ENCODE data around the gene VENTX.

Gene VENTX

DNA sequence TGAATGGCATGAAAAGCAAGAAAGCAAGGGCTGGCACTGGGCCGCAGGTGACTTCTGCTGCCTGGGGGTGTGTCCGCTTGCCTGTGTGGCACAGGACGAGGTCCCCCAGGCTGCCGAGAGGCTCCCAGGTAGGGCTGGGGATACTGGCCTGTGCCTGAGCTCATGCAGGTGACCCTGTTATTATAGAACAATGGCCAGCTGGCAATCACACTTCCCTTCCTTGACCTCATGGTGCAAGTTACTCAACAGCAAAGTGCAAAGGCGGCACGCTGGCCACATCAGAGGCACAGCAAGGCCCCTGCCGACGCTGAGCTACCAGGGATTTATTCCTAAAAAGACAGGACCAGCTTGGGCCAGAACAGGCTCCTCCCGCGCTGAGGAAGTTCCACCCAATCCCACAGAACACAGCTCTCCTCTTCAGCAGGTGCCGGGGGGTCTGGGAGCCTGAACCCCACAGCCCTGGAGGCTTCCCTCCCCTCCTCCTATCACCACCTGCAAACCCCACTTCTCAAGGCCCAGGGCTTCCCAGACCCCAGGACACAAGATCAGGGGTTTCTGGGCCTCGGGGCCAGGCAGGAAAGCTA is 40.4 kb downstream of the VENTX start:
- DNase-seq (ENCODE audit: low read depth) = no peak
- H3K4me3 ChIP-seq (ENCODE audit: low read depth, low read length) = no peak overlapping the region

DNA sequence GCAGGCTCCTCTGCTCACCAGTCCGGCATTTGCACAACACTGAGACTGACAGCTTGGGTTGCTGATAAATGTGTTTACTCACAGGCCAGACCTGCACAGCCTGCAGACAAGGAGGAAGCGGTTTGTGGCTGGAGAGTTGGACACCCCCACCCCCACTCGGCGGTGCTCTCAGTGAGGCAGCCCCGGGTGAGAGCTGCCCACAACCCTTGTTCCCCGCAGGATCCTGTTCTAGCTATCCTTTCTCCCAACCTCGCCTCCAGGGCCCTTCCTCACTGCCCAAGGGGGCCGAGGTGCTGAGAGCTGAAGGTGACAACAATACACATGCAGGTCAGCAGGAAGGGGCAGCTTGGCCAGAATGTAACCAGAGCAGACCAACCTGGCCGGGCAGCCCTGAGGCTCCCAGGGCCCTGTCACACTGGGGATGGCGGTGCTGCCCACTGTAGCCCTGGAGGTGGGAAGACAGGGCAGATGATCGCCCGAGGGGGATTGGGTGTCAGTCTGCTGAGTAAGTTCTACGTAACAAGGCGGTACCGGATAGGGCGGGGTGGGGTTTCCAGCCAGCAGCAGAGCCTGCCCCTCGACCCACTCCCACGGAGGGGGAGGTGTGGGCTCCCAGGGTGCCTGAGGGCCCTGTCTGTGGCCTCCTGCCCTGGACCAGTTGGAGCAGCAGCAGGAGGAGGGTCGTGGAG is 41.1 kb downstream of the VENTX start:
- DNase-seq (ENCODE audit: low read depth) = no peak
- H3K4me3 ChIP-seq (ENCODE audit: low read depth, low read length) = no peak overlapping the region

DNA sequence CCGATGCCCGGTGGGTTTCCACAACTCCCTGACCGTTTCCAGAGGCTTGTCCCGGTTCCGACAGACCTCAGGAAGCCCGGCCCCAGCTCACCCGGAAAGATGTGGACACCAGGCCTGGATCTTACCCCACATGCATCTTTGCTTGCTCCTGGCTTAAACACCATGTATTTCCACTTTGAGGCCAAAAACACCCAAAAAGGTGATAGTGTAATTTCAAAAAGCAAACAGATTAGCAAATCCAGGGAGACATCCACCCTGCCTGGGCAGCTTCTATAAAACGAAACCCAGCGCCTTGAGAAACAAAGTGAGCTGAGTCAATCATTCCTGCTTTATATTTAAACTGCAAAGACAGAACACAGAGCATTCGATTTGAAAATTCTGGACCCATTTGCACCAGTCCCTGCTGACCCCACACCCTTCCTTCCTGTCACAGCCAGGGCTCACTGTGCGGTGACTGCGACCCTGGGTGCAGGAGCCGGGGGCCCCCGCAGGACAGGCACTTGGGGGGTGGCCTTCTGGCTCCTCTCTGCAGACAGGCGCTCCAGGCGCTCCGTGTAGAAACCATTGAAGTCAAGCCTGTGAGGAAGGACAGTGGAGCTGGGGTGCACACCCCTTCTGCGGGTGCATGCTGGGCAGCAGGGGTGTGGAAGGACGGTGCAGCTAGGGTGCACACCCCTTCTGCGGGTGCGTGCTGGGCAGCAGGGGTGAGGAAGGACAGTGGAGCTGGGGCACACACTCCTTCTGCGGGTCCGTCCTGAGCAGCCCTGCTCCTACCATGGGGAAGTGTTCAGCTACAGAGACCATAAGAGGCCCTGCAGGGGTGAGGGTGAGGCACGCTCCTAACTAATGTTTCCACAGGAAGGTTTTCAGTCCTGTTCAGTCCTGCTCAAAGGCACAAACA is 41.9 kb downstream of the VENTX start:
- no peak for DNase-seq (ENCODE audit: low read depth)

DNA sequence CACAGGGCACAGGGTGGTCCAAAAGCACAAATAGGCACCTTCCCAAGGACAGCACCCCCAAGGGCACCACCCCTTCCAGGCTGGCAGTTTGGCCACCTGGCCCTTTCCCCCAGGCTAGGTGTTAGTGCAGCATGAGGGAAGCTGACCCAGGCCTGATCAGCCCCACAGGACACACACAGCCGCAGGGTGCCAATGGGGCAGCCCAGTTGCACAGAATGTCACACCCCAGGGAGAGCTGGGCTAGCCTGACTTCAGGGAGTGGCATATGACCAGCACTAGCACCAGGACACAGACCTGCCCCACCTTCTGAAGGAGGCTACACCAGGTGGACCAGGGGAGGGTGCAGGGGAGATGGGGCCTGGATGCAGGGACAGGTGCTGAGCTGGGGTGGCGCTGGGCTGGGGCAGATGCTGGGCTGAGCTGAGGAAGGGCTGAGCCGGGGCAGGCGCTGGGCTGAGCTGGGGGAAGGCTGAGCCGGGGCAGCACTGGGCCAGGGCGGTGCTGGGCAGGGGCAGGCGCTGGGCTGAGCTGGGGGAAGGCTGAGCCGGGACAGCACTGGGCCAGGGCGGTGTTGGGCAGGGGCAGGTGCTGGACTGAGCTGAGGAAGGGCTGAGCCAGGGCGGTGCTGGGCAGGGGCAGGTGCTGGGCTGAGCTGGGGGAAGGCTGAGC is 42.9 kb downstream of the VENTX start:
- H3K4me3 ChIP-seq (ENCODE audit: low read depth, low read length) = no peak overlapping the region
- DNase-seq (ENCODE audit: low read depth) = no peak

More for the DNA sequence above, 41.9 kb downstream of the VENTX start:
- H3K4me3 ChIP-seq (ENCODE audit: low read depth, low read length) = no peak overlapping the region

DNA sequence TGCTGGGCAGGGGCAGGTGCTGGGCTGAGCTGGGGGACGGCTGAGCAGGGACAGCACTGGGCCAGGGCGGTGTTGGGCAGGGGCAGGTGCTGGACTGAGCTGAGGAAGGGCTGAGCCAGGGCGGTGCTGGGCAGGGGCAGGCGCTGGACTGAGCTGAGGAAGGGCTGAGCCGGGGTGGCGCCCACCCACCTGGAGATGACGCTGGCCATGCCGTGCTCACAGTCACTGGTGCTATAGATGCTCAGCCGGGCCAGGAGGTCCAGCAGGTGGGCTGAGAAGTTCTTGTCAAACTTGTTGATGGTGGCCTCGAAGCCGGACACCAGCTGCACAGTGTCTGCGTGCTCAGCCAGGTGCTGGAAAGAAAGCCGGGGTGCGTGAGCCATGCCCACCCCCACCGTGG is 43.4 kb downstream of the VENTX start:
- no peak for DNase-seq (ENCODE audit: low read depth)
- H3K4me3 ChIP-seq (ENCODE audit: low read depth, low read length) = no peak overlapping the region

DNA sequence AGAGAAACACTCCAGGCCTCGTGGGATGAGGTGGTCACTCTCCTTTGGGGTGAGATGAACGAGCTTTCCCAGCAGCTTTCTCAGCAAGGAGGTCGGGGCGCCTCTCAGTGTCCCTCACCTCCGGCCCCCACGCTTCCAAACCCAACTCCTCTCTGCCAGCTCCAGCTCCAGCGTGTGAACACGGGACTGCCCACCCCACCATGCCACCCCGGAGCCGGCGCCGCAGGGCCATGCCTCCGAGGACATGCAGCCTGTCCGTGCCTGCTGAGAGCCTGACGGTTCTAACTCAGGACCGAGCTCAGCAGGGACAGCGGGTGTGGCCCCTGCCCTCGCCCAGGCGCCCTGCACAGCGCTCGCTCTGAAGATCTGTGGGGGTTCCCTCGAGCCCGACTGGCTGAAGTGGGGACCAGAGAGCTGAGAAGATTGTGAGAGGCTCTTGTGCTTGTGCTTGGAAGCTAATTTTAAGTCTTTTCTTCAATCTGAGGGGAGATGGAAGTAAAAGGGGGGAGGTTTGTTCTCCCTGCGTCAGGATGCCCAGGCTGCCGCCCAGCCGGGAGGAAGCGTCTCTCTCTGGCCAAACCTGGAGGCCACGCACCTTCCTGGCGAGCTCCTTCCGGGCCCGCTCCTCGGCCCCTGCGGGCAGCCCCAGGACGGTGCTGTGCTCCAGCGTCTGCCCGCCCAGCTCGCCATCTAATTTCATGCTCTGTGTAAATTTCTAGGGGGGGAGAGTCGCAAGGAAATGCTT is 44.1 kb downstream of the VENTX start:
- no peak for DNase-seq (ENCODE audit: low read depth)
- H3K4me3 ChIP-seq (ENCODE audit: low read depth, low read length) = no peak overlapping the region

DNA sequence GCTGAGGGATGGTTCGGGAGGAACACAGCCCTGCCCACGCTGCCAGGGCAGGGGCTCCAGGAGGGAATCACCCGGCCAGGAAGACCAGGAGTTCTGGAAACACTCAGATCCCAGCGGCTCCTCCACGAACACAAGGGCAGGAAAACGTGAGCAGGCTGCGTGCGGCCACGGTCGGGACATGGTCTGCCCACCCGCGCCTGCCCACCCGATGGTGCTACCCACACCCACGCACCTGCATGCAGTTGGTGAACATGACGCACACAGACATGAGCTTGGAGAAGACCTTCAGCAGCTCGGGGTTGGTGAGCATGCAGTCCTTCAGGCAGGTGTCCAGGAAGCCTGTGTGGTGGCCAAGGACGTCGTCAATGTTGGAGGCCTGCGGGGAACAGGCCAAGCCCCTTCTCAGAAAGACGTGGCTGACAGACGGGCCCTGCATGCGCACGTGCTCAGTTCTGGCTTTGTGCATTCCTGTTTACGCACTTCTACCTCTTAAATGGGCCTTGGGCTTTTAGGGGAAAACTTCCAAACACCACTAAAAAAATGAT is 45.3 kb downstream of the VENTX start:
- no peak for DNase-seq (ENCODE audit: low read depth)
- H3K4me3 ChIP-seq (ENCODE audit: low read depth, low read length) = no peak overlapping the region

DNA sequence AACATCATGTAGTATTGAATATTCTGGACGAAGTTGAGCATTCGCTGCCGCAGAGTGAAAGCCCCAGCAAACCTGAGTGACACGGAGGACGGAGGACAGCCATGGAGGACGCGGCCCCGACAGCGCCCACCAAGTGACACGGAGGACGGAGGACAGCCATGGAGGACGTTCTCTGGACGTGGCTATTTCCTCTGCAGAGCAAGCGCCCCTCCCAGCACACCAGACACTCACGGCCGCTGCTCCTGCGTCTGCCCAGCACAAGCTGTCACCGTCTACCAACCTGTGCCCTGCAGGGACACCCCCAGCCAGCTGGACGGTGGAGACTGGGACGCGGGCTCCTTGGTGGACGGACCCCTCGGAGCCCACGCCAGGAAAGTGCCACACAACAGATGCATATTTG is 46.3 kb downstream of the VENTX start:
- H3K4me3 ChIP-seq (ENCODE audit: low read depth, low read length) = no peak overlapping the region
- no peak for DNase-seq (ENCODE audit: low read depth)

DNA sequence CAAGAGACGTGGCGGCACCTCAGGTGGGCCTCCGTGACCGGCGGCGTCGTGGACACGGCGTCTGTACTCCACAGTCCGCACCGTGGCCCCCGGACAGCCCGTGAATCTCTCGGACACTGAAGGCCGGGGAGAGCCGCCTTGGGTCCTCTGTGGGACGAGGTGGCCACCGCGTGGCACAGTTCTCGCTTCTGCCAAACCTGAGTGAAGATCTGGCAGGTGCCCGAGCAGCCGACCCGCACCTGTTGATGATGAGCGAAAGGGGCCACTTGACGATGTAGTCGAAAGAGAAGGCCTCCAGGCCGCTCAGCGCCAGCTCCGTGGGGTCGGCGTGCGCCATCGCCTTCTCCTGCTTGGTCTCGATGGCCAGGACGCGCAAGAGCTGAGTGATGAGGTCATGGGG is 47.6 kb downstream of the VENTX start:
- no peak overlapping the region for H3K4me3 ChIP-seq (ENCODE audit: low read depth, low read length)
- no peak for DNase-seq (ENCODE audit: low read depth)

DNA sequence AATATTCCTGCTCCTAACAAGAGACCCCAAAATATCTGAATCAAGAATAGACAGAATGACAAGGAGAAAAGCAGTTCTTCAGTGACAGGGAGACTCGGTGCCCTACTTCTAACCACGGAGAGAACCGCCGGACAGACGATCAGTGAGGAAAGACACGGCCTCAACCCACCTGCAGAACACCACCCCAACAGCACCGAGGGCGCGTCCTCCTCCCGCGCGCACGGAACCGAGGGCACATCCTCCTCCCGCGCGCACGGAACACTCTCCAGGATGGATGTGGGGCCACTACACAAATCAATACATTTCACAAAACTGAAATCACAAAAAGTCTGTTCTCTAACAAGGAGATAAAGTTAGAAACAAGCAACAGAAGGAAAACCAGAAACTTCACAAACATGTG is 48.7 kb downstream of the VENTX start:
- no peak overlapping the region for H3K4me3 ChIP-seq (ENCODE audit: low read depth, low read length)
- DNase-seq (ENCODE audit: low read depth) = no peak

DNA sequence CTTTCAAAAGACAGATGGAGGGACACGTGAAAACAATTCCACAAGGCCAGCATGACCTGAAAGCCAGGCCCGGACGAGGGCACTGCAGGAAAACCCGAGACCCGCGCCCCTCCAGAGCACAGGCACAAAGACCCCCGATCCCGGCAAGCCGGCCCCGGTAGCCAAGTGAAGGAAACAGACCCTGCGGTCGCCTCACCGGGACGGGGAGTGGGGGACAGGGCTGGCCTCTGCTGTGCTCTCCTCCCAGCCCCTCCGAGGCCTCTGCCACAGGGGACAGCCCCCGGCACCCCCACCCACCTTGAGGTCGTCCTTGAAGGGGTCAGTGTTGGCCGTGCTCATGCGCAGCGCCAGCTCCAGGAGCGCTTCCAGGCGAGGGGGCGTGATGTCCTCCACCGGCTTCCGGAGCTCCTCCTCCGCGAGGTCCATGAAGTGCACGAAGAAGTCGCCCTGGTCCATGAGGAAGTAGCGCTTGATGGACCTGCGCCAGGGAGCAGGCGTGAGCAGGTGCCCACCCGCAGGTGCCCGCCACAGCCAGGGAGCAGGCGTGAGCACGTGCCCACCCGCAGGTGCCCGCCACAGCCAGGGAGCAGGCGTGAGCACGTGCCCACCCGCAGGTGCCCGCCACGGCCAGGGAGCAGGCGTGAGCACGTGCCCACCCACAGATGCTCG is 50.3 kb downstream of the VENTX start:
- no peak overlapping the region for H3K4me3 ChIP-seq (ENCODE audit: low read depth, low read length)
- DNase-seq (ENCODE audit: low read depth) = no peak

DNA sequence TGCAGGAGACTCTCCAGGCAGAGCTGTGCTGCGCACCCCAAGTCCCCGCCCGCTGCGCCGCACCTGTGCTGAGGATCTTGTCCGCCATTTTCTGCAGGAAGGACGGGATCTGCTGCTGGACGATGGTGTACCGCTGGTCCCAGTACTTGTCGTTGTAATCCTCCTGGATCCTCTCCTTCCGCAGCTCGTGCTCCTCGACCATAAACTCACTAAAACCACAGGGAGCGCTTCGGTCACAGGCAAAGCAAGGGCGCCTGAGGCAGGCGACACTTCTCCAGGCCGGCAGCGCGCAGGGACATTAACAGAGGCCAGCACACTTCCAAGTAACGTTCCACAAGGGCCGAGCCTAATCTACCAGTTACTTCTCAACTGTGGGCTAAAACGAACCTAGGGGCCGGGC is 52.1 kb downstream of the VENTX start:
- H3K4me3 ChIP-seq (ENCODE audit: low read depth, low read length) = no peak overlapping the region
- DNase-seq (ENCODE audit: low read depth) = no peak

Measured in skeletal muscle cell (primary cell).